Inflammatory macrophage treated with lipopolysaccharide for 1 hour (primary cell): ENCODE results near the gene LRRC8C.
"Not testable (repeated sequence)": the region's sequence is repeated elsewhere in the genome, so short reads cannot be mapped to it uniquely, and the experiment has no call there.

Experiments used
- DNase-seq, 2 donors: peaks; one replicate each; pipeline ENCODE4 v3.0.0-alpha.2; 2020 to 2022

LRRC8C gene

DNA sequence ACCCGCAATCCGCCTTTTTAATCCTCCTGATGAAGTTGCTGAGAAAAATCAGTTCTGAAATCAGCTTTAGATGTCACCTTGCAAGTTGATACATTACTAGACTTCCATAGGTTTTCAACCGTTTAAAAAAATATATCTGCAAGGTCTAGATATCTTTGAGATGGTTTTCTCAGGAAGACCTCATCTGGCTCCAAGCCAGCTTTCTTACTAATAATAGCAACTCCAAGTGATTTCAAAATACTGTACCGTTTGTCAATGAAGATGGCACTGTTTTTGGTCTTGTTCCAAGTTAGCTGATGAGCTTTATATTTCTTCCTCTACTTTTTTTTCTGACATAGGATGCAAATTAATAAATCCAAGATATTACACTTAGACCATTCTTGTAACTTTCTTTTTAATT is 40.3 kb downstream of the LRRC8C start:
- DNase-seq, result no peak

DNA sequence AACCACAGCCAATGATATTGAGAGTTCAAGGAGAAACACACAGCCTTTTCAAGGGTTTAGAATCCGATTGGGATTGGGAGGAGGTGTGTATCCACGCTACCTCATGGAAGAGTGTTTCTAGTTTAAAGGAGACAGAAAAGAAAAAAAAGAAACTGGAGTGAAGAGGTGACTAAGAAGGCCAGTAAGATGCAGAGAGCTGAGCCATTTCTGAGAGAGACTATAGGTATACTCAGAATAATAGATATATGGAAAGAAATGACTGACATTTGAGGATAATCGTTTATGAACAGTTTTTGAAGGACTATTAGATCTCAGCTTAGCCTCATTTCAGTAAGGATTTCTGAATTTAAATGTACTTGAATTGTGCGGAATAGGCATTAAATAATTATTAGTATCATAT is 42.8 kb downstream of the LRRC8C start:
- DNase-seq, result no peak

DNA sequence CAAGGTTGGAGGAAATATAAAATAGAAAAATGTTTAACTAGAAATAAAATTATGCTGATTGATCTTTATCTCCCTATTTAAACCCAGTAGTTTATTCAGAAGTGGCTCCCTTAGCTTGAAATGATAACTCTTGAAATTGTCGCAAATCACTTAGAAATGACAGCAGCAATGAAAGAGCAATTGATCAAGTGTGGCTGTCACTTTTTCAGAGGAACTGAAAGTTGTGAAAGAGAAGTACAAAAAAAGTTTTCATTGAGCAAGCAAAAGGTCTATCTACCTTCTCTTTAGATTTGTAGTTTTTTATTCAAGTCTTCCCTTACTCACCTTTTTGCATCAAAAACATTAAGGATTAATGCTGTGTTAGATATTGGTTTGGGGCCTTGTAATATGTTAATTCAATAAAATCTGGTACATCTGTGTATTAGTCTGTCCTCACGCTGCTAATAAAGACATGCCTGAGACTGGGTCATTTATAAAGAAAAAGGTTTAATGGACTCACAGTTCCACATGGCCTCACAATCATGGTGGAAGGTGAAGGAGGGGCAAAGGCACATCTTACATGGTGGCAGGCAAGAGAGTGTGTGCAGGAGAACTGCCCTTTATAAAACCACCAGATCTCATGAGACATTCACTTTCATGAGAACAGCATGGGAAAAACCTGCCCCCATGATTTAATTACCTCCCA is 48.3 kb downstream of the LRRC8C start:
- DNase-seq, result peak in 1 of 2 donors; percentile 42

DNA sequence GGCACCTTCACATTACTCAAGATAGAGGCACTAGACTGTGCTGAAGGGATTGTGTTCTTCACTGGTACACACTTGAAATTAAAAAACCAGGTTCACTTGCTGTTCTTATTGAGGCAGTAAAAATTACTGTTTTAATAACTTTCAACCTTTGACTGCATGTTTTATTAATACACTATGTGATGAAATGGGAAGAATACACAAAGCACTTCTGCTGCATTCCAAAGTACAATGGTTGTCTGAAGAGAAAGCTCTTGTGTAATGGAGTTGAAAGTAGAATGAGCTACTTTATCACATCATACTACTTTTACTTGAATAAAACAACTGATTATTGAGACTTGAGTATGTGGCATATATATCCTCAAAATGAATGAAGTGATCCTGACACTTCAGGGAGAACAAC is 49.7 kb downstream of the LRRC8C start:
- no peak for DNase-seq

DNA sequence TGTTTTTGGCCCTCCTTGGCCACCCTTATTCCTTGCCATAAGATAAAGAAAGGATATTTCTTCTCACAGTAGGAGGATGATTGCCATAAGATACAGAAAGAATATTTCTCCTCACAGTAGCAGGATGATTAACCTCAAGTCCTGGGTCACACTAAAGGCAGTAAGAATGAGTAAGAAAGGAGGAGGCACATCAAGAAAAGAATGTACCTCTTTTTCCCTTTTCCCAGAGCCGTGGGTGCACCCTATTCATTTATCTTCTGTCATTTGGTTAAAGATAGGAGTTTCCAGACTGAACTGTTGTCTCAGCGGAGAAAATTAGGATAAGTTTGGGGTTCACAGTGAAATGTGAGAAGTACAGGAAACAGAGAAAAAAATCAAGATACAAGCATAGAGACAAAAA is 52.5 kb downstream of the LRRC8C start:
- DNase-seq, result no peak

DNA sequence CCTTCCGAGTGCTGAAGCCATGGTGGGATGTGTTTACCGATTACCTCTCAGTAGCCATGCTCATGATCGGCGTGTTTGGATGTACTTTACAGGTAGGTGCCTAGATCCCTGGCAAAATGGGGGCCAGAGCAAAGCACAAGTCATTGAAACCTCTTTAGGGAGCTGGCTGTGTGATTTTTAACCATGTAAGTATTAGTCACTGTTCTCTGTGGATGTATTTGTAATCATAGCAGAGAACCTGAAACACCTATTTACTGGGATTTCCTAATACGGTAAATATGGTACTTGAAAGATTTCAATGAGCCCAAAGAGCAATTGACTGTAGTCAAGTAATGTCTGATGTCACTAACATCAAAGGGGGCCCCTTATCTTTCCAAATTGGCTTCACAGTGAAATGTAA is 53.6 kb downstream of the LRRC8C start:
- no peak for DNase-seq

DNA sequence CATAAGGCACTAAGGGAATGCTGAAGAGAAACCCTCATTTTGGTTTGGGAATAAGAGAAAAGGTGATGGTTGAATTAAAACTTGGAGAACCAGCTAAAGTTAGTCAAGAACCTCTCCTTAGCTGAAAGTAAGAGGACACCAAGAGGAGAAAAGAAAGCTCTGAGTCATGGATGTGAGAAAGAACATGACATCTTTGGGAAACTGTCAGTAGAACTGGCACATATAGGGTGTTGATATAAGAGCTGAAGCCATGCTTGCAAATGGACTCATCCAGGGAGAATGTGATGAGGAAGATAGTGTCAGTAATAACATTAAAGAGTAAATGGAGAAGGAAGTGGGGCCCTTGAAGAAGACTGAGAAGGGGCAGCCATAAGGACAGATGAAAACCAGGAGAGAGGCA is 54.3 kb downstream of the LRRC8C start:
- DNase-seq, result no peak

DNA sequence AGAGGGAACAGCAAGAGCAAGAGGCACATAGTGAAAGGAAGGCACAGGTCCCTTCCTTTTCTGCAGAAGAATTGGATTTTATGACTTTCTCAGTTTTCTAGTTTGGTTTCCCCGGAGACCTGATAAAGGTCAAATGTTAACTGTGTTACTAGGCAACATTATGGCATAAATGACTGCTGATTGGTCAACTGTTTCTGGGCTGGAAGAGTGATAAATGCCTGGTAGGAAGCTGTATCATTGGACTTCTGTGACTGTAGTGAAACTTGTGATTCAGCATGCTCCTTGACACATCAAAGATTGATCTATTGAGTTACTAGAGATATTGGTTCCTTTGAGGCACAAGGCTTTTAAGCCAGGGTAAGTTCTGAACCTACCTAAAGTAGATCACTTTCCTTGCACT is 55.7 kb downstream of the LRRC8C start:
- no peak for DNase-seq

DNA sequence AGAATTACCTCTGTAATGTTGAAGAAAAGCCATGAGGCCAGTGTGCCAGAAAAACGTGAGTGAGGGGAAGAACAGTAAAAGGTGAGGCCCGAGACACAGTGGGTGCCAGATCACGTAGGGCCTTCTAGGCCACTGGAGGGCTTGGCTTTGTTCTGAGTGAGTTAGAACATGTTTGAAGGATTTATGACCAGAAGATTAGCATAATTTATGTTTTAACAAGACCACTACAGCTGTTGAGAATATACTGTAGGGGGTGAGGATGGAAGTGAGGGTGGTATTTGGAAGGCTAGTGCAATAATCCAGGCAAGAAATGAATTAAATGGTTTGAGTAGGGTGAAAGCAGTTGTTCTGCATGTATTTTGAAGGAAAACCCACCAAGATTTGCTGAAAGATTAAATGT is 56.3 kb downstream of the LRRC8C start:
- no peak for DNase-seq

DNA sequence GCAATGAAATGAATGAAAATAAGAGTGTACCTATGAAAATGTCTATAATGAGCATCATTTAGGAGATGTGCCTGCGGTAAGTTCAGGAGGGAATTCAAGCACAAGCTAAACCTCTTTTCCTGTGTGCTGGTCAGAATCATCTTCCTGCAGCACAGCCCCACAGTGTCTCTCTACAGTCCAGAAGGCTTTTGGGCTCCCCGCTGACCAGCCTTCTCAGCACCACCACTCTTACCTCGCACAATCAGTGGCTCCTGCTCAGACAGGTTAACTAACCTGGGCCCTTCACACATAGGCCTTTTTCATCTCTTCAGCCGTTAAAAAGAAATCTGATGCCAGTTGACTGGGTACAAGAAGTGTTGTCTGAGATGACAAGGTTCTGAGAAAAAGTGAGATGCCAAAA is 57.7 kb downstream of the LRRC8C start:
- DNase-seq, result no peak

DNA sequence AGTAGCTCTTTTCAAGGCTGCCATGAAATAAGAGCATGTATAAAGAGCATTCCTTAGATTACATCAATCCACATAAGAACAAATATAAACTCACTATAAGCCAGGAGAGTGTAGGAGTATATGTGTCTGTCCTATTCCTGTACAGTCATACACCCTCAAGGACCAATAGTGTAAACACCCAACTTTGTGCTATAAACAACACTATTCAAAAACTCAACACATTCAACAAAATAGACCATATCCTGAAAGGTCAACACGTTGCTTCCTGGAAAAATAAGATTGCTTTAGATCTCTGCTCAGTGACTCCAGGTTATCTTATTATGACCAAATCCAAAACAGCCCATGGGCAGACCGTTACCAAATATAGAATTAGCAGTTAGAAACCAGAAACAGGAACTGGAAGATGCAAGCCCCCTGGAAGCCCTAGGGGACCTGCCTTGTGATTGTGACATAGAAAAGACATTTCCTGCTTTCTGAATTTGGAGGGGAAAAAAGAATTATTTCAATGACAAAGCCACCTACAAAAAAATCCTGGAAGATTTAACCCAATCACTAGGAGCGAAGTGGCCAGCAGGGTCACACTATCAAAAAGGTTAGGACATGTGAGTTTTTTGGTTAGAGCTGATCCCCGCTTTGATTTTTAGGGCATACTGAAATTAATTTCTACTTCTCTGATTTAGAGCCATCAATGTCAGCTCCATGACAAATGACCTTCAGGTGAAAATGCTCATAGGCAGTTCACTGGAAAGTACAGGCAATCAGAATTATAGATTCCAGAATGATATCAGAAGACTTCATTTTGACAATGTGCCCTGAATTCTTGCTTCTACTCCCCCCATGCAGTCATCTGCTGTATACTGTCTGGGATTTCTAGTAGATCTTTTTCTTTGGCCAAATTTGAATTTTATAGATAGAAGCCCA is 59.9 kb downstream of the LRRC8C start:
- peak; percentile 38 to 57 for DNase-seq

DNA sequence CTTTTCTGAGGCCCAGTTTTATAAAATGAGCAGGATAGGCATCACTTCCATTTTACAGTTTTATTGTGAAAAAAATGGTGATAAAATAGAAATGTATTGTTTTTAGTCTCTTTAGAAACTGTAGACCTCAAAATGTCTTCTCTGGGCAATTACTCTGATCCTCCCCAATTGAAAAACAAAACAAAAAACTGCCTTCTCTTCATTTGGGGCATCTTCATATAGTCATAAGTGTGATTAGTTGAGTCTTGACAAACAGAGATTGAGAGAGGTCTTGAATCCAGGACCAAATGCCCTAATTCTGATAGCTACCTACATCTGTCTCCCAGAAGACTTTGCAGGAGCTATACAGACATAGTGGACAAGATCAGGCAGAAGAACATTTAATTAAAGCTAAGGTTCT is 62.9 kb downstream of the LRRC8C start:
- no peak for DNase-seq

DNA sequence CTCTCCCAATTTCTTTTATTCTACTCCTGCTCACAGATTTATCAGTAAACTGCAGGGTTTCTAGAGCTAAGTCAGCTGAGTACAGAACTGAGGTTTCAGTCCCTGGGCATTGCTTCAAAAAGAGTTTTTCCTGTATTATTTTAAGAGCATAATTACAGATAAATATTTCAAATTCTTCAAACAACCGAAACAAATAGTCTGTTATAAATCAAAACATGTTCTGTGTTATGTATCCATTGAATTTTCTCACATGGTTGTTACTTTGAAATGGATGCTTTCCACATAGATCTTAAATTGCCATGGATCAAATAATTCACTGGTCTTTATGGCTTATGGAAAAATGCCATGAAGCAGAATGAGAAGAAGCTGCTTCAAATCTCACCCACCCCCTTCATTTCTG is 64.5 kb downstream of the LRRC8C start:
- no peak for DNase-seq

DNA sequence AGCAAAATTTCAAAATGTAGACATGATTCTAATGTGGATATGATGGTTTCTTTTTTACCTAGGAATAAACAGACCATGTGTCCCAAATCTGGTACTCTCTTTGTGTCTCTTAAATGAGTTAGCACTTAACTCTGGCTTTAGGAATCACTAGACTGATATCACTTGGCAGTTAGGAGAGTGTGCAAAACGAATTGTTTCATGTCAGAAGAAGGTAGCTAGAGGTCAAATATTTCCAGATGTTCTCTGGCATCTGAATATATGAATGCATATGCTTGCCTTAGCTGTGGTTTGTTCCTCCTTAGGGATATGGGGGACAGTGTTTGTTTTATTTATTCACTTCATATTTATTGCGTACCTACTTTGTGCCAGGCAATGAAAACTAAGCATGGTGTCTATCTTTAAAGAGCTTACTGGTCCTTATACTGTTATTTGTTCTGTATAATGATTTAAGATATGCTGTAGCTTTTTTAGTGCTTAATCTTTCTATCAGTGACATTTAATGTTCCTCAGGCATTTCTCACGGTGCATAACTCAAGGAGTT is 65.2 kb downstream of the LRRC8C start:
- DNase-seq, result no peak

DNA sequence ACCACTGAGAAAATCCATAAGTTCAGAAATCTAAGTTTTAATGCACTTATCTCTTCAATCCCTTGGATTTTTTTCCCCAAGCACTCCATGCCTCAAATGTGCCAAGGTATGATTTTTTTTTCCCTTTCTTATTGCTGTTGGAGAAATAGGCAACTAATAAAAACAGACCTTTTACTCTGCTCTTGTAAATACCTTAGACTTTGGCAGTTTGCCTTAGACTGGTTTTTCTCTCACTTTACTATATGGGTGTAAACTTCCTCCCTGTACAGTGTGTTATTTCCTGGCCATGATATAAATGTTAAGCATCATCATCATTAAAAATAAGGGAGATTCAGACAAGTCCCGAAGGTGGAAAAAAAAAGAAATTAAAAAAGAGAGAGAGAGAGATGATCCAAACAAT is 65.7 kb downstream of the LRRC8C start:
- no peak for DNase-seq

DNA sequence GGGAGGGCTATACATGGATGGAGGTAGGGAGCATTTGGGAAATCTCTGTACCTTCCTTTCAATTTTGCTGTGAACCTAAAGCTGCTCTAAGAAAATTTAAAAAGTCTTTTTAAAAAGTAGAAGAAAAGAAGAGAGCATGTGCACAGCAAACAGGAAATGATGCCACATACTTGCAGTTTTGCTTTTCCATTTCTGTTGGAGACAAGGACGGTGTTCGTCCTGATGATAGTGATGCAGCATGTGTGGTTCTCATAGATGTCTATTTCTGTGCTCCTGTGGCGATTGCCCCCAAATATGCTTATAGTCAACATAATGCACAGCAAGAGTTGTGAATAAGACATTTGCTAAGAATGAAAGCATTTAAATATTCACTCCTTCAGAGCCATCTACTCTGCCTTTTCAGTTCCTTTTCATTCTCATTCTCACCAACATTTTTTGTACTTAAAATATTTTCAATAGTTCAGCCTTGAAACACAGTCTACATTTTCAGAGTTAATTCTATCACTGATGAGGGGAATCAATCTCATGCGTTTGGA is 66.6 kb downstream of the LRRC8C start:
- no peak for DNase-seq

DNA sequence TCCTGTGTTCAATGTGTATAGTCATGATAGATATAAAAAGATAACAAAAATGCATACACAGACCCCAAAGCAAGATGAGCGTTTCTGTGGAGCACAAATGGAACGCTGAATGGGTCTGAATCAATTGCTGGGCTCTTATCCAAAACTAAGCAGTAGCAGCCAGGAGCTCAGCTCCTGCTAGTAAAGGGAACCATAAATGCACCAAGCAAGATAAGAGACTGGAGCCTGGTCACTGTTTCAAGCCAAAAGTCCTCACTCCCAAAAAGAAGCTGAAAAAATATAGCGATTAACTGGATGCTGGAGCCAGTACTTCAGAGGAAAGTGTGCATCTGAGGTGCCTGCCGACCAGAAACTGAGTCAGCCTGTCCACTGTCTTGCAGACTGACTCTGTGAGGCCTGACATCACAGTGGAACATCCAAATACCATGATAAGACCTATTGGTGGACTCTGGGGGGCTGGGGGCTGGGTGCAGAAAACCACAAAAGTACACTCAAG is 68.9 kb downstream of the LRRC8C start:
- no peak for DNase-seq

DNA sequence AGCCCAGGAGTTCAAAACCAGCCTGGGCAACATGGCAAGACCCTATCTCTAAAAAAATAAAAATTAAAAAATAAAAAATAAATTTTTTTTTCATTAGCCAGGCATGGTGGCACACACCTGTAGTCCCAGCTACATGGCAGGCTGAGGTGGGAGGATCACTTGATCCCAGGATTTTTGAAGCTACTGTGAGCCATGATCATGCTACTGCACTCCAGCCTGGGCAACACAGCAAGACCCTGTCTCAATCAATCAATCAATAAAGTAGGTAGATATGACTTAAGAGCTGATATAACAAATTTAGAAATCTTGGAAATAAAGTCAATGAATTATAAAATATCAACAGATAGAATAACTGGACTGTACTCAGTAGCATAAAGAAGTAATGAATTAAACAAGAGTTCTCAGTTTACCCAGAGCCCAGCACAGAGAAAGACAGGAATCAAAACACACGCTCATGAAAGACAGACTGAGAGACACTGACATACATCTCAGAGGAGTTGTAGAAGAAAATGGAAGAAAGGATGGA is 69.7 kb downstream of the LRRC8C start:
- DNase-seq, result no peak

DNA sequence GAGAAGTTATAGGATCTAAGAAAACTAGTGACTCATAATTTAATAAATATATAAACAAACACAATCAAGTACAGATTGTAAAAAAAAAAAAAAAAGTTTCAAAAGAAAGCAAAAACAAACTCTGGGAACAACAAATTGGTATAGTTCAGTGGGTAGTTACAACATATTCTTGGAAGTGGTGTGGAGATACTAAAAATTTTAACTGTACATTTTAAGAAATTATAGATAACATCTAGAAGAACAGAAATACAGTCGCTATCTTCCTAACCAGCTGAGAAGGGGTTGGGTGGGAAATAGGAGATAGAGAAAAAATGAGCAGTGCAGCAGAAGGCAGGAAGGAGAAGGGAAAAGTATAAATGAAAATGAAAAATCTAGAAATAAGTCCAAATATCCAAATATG is 70.5 kb downstream of the LRRC8C start:
- DNase-seq, result no peak

DNA sequence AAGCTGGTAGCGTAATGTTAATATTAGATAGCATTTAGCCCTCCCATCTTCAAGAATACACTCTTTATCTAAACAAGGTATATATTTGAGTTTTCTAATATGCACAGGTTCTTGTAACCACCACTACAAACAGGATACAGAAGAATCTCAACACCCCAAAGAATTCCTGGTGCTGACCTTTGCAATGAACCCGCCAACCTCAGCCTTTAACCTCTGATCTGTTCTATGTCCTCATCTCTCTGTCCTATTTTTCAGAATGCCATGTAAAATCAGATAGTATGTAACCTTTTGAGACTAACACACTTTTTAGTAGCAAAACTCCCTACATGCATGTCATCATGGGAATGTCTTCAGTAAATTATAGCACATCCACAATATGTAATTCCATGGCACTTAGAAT is 71.1 kb downstream of the LRRC8C start:
- no peak for DNase-seq

DNA sequence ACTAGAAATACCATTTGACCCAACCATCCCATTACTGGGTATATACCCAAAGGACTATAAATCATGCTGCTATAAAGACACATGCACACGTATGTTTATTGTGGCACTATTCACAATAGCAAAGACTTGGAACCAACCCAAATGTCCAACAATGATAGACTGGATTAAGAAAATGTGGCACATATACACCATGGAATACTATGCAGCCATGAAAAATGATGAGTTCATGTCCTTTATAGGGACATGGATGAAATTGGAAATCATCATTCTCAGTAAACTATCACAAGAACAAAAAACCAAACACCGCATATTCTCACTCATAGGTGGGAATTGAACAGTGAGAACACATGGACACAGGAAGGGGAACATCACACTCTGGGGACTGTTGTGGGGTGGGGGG is 72.0 kb downstream of the LRRC8C start:
- DNase-seq, result not testable (repeated sequence)

DNA sequence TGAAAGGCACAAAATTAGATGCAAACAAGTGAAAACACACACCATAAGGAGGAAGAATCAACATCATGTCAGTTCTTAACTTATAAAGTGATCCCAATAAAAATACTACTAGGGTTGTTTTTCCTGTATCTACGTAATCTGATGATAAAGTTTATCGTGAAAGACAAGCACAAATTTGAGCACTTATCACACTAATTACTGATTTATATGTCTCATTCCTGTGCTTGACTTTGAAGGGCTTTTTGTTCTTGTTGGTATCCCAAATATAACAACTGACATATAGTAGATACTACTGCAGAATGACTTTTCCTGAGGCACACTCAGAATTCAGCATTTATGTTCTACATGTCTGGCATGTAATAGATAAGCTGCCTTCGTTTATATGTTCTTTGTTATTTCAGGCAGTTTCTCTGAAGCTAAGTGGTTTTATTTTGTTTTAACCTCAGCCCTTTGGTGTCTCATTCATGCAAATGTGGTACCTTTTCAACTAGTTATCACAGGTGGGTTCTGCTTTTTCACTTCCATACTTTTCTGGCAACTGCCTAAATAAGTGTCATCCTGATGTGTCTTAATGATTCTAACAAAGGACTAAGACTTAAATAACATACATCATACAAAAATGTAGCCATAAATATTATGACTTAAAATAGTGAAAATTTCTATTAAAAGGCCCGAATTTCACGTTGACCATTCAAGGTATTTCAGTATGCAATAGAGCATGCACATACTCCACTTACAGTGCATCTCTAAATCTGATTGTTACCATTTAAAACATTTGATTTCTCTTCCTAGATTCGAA is 73.2 kb downstream of the LRRC8C start:
- DNase-seq, result no peak

DNA sequence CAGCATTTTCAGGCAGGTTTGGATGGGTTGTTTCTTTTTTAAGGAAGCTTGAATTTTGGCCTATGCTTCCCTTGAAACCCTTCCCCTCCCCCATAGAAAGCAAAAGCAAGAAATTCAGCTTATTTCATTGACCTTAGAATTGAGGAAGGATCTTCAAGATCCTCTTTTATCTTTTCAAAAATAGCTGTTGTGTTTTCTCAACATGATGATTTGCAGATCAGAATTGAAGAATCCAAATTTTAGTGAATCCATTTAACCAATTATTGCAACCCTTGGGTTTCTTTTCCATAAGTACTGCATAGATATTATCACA is 73.7 kb downstream of the LRRC8C start:
- DNase-seq, result peak; percentile 78 to 83
